ENCODE measurements around the gene MIGA2.
A peak's percentile ranks its signal among the peaks of the same experiment; 100 is the strongest.
"Not testable (repeated sequence)": the region's sequence is repeated elsewhere in the genome, so short reads cannot be mapped to it uniquely, and the experiment has no call there.

The MIGA2 gene, protein sequence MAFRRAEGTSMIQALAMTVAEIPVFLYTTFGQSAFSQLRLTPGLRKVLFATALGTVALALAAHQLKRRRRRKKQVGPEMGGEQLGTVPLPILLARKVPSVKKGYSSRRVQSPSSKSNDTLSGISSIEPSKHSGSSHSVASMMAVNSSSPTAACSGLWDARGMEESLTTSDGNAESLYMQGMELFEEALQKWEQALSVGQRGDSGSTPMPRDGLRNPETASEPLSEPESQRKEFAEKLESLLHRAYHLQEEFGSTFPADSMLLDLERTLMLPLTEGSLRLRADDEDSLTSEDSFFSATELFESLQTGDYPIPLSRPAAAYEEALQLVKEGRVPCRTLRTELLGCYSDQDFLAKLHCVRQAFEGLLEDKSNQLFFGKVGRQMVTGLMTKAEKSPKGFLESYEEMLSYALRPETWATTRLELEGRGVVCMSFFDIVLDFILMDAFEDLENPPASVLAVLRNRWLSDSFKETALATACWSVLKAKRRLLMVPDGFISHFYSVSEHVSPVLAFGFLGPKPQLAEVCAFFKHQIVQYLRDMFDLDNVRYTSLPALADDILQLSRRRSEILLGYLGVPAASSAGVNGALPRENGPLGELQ

DNA sequence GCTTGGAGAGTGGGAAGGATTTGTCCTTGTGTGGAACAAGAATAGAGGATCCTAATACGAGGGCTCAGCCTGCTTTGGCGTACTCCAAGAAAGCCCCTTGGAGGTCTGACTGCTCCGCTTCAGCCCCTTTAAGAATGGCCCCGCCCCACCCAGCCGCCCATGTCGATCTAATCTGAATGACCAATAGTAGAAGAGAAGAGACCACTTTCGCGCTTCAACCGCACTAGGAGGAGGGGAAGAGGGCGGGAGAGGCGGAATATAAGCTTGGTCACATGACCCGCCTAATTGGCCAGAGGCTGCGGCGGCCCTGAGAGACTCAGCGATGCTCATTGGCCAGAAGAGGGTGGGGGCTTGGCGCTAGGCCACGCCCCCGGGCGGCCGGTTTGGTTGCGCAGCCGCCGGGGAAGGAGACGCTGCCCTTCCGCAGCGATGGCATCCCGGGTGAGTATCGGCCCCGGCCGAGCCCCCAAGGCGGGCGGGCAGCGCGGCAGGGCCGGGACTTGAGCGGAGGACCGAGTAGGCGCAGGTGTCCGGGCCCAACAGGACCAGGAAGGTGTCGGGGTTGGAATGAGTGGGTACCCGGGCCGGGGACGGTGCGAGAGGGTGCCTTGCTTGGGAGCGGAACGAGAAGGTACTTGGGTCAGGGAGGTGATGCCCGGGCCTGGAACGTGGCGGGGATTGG lies at the start of gene MIGA2:
Gene MIGA2, plus strand, starts transcription at position 386 of the 682 bp plus-strand sequence. CDS start 3,969 bp downstream, outside the sequence.
- Mint-ChIP-seq H3K4me3 (peak within 1 kb of the TSS; percentile 91), H3K9me3 (no peaks in the 10 kb centered on the region), H3K4me1 (peaks cover 32% of the 10 kb centered on the region), H3K27me3 (no peaks in the 10 kb centered on the region), H3K36me3 (peaks cover 2% of the 10 kb centered on the region), H3K27ac (peak within 1 kb of the TSS; percentile 85)
- peak; percentile 97 for DNase-seq
- CTCF ChIA-PET = interaction anchor here (1.0 kb wide), 1 partner anchor 104 kb away, joined by 3 read pairs; no protein-coding TSS in a partner anchor

DNA sequence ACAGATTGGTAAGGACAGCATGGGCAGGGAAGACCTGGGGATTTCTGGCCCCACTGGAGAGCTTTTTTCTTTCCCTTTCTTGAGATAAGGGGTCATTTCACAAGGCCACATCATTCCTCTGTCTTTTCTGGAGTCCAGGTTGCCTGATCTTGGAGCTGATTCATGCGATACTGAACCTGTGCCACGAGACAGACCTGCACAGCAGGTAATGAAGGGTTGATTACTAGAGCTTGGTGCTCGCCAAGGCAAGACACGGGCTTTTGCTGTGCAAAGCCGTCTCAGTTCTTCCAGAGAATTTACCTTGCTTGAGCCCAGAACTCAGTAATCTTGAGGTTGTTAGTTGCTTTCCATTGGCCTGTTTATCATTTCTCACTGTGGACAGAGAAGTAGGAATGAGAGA lies 49.8 kb upstream of the MIGA2 start:
- no peak for DNase-seq
- Mint-ChIP-seq H3K9me3 (no peaks in the 10 kb centered on the region), H3K36me3 (peaks cover 58% of the 10 kb centered on the region), H3K27ac (peak overlapping the region; percentile 25), H3K4me3 (no peak overlapping the region), H3K4me1 (no peaks in the 10 kb centered on the region), H3K27me3 (no peaks in the 10 kb centered on the region)
- CTCF ChIA-PET = no interaction called here

DNA sequence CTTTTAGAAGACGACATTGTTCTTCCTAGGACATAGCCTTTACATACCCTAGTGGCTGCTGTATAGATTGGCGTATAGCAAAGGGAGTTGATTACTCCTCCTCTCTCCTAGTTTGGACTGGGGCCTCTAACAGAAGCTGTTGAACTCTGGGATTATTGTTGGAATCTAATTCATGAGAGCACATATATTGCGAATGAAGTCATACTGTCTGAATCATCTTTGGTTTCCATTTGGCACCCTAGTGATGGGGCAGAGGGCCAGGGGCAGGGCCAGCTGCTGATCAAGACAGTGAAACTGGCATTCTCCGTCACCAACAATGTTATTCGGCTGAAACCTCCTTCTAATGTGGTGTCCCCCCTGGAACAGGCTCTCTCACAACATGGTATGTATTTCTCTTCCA lies 48.6 kb upstream of the MIGA2 start:
- Mint-ChIP-seq H3K36me3 (peaks cover 55% of the 10 kb centered on the region), H3K4me3 (no peak overlapping the region), H3K9me3 (no peaks in the 10 kb centered on the region), H3K4me1 (no peaks in the 10 kb centered on the region), H3K27me3 (no peaks in the 10 kb centered on the region), H3K27ac (no peak overlapping the region)
- DNase-seq = no peak
- CTCF ChIA-PET = no interaction called here

DNA sequence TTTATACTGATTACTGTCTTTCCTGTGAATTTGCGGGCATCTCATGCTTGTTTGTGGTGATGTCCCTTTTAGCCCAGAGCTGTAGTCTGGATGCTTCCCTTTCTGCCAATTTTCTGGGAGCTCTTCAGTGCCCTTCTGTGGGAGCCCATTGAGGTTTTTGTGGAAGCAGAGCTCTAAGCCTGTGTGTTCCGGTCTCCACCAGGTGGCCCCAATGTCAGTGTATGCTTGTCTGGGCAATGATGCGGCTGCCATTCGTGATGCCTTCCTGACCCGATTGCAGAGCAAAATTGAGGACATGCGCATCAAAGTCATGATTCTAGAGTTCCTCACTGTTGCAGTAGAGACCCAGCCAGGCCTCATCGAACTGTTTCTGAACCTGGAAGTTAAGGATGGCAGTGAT lies 43.4 kb upstream of the MIGA2 start:
- no peaks in the 10 kb centered on the region for H3K9me3 Mint-ChIP-seq
- DNase-seq = no peak
- no peak overlapping the region for H3K4me3 Mint-ChIP-seq
- peaks cover 13% of the 10 kb centered on the region for H3K4me1 Mint-ChIP-seq
- CTCF ChIA-PET = interaction anchor here (0.8 to 1.7 kb wide), 2 partner anchors 13 to 14 kb away, joined by 3 to 5 read pairs; no protein-coding TSS in a partner anchor
- H3K27me3 Mint-ChIP-seq = no peaks in the 10 kb centered on the region
- no peak overlapping the region for H3K27ac Mint-ChIP-seq
- peaks cover 60% of the 10 kb centered on the region for H3K36me3 Mint-ChIP-seq

DNA sequence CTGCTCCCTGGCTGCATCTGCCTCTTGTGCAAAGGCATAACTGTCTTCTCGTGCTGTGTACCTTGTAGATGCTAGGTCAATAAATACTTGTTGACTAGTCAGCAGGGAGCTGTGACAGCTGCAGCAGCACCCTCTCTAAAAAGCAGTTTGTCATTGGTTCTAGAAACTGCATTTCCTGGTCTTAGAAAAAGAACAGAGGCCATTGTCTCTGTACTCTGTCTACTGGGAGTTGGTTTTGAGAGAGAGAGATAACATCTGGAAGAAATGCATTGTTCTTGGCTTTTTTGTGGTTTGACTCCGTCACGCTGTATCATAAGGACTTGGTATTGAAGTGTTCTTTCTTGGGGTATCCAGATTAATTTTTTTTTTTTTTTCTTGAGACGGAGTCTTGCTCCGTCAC lies 40.6 kb upstream of the MIGA2 start:
- no peak overlapping the region for H3K4me3 Mint-ChIP-seq
- no peaks in the 10 kb centered on the region for H3K9me3 Mint-ChIP-seq
- peak overlapping the region; percentile 62 for H3K27ac Mint-ChIP-seq
- no peaks in the 10 kb centered on the region for H3K27me3 Mint-ChIP-seq
- peaks cover 69% of the 10 kb centered on the region for H3K36me3 Mint-ChIP-seq
- DNase-seq = no peak
- peaks cover 22% of the 10 kb centered on the region for H3K4me1 Mint-ChIP-seq
- CTCF ChIA-PET = no interaction called here

DNA sequence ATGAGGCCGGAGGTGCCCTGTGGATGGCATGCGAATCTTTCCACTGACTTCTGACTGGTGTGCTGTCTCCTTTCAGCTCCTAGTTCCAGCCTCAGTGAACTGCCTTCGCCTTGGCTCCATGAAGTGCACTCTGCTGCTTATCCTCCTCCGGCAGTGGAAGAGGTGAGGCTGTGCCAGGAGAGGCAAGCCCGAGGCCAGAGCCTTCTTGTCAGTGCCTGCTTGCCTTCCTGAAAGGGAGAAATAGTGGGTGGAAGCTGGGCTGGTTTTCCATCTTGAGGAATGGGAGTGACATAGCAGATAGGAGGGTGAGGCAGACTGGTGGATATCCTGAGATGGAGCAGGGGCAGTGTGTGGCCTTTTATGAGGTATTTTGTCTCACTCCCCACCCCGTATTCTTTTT lies 38.0 kb upstream of the MIGA2 start:
- CTCF ChIA-PET = interaction anchor here (2.0 kb wide), 1 partner anchor 11 kb away, joined by 4 read pairs; no protein-coding TSS in a partner anchor
- Mint-ChIP-seq H3K9me3 (no peaks in the 10 kb centered on the region), H3K4me3 (no peak overlapping the region), H3K36me3 (peaks cover 78% of the 10 kb centered on the region), H3K27ac (no peak overlapping the region), H3K4me1 (peaks cover 22% of the 10 kb centered on the region), H3K27me3 (no peaks in the 10 kb centered on the region)
- DNase-seq = no peak

DNA sequence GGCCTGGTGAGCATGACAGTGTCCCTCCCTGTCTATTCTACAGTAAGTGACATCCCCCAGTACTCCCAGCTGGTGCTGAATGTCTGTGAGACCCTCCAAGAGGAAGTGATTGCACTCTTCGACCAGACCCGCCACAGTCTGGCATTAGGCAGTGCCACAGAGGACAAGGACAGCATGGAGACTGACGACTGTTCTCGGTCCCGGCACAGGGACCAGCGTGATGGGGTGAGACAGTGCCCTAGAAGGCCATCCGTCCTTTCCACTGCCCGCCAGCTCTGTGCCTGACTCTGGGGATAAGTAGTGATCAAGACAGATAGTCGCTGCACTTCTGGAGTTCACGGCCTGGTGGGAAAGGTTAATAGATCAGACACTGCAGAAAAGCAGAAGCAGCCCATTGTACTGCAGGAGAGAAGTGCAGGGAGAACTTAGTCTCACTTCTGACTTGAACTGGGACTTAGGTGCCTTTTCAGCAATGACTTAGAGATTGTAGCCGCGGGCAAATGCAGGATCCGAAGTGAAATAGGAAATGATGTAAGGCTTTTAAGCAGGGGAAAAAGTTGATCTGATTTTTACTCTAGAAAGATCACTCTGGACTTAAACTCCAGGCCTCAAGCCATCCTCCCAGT lies 36.7 kb upstream of the MIGA2 start:
- DNase-seq = no peak
- CTCF ChIA-PET = no interaction called here

DNA sequence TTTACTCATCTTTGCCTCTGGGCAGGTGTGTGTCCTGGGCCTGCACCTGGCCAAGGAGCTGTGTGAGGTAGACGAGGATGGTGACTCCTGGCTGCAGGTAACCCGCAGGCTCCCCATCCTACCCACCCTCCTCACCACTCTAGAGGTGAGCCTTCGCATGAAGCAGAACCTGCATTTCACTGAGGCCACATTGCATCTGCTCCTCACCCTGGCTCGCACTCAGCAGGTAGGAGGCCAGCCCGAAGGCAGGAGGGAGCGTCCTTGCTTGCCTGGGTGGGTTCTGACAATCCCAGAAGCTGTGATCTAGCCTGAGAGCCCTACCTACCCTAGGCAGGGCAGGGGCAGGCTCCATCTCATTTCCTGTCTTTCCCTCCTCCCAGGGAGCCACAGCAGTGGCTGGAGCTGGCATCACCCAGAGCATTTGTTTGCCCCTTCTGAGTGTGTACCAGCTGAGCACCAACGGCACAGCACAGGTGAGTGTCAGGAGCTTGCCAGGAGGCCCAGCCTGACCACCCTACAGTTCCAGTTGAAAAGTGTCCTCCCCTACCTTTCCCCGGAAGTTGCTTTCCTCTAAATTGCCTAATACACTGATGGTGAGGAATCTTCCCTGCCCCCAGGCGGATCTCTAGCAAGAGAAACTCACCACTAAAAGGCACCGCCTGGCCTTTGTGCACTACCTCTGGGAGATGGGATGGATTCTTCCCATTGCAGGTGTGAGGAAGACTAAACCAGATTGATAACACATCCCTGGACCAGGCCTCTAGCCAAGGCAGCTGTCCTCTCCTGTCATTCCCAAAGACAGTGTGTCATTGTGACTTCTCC lies 34.7 kb upstream of the MIGA2 start:
- no peaks in the 10 kb centered on the region for H3K9me3 Mint-ChIP-seq
- CTCF ChIA-PET = no interaction called here
- no peaks in the 10 kb centered on the region for H3K27me3 Mint-ChIP-seq
- peak overlapping the region; percentile 37 for H3K27ac Mint-ChIP-seq
- H3K4me1 Mint-ChIP-seq = peaks cover 10% of the 10 kb centered on the region
- no peak for DNase-seq
- H3K4me3 Mint-ChIP-seq = no peak overlapping the region
- peaks cover 60% of the 10 kb centered on the region for H3K36me3 Mint-ChIP-seq

More for the DNA sequence above, 36.7 kb upstream of the MIGA2 start:
- no peaks in the 10 kb centered on the region for H3K27me3 Mint-ChIP-seq
- peaks cover 21% of the 10 kb centered on the region for H3K4me1 Mint-ChIP-seq
- H3K4me3 Mint-ChIP-seq = no peak overlapping the region
- peak overlapping the region; percentile 83 for H3K27ac Mint-ChIP-seq
- peaks cover 69% of the 10 kb centered on the region for H3K36me3 Mint-ChIP-seq
- no peaks in the 10 kb centered on the region for H3K9me3 Mint-ChIP-seq

DNA sequence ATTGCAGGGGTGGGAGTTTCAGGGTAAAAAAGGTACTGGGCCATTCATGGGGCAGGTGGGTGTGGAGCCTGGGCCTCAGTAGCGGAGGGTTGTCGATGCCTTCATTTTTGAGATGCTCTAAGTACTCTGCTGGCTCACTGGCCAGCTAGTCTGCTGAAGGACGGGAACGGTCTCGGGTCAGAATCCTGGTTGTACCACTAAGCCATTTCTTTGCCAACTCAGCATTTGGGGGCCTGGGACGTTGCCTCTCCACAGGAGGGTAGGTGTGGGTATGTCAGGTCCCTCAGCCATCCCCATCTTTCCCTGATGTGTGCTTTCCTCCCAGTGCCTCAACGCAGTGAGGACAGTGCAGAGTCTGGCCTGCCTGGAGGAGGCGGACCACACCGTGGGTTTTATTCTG lies 33.4 kb upstream of the MIGA2 start:
- CTCF ChIA-PET = interaction anchor here (0.6 kb wide), 1 partner anchor 94 kb away, joined by 3 read pairs; no protein-coding TSS in a partner anchor
- Mint-ChIP-seq H3K36me3 (peaks cover 58% of the 10 kb centered on the region), H3K4me1 (peaks cover 10% of the 10 kb centered on the region), H3K27ac (no peak overlapping the region), H3K4me3 (no peak overlapping the region), H3K27me3 (no peaks in the 10 kb centered on the region), H3K9me3 (no peaks in the 10 kb centered on the region)
- no peak for DNase-seq

DNA sequence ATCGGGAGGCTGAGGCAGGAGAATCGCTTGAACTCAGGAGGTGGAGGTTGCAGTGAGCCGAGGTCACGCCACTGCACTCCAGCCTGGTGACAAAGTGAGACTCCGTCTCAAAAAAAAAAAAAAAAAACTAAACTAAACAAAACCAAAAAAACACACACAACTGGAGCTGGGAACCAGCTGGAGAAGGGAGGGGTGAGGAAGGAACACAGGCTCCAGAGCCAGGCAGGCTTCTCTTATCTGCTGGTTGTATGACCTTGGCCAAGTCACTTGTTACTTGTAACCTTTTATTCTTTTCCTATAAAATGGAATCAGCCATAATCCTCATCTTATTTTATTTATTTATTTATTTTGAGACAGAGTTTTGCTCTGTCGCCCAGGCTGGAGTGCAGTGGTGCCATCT lies 32.3 kb upstream of the MIGA2 start:
- not testable (repeated sequence) for H3K27me3 Mint-ChIP-seq, DNase-seq, H3K4me3 Mint-ChIP-seq, H3K9me3 Mint-ChIP-seq, H3K4me1 Mint-ChIP-seq
- H3K27ac Mint-ChIP-seq = peak overlapping the region; percentile 33
- H3K36me3 Mint-ChIP-seq = peaks cover 50% of the 10 kb centered on the region
- CTCF ChIA-PET = interaction anchor here (0.6 kb wide), 1 partner anchor 76 kb away, joined by 4 read pairs; no protein-coding TSS in a partner anchor

DNA sequence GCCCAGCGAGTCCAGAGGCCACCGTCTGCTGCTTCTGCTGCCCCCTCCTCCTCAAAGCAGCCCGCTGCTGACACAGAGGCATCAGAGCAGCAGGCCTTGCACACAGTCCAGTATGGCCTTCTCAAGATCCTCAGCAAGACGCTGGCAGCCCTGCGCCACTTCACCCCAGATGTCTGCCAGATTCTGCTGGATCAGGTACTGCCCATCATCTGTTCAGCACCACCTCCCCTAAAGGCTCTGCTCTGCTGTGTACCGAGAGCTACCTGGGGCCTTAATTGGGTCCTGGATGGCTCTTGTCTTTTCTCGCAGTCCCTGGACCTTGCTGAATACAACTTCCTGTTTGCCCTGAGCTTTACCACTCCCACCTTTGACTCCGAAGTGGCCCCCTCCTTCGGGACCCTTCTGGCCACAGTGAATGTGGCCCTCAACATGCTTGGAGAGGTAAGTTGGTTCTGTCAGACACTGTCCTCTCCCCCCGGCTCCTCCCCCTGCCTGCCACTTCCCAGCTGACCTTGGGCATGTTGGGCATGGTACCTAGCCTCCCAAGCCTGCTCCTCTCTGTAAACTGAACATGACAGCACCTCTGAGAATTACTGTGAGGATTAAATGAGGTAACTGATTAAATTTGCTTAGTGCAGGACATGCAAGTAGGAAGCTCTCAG lies 31.0 kb upstream of the MIGA2 start:
- H3K27ac Mint-ChIP-seq = no peak overlapping the region
- H3K4me1 Mint-ChIP-seq = no peaks in the 10 kb centered on the region
- no peak overlapping the region for H3K4me3 Mint-ChIP-seq
- CTCF ChIA-PET = interaction anchor here (0.5 to 1.7 kb wide), 4 partner anchors 9 to 660 kb away, joined by 3 to 5 read pairs (median 4); no protein-coding TSS in a partner anchor
- no peaks in the 10 kb centered on the region for H3K9me3 Mint-ChIP-seq
- DNase-seq = no peak
- no peaks in the 10 kb centered on the region for H3K27me3 Mint-ChIP-seq
- peaks cover 38% of the 10 kb centered on the region for H3K36me3 Mint-ChIP-seq

DNA sequence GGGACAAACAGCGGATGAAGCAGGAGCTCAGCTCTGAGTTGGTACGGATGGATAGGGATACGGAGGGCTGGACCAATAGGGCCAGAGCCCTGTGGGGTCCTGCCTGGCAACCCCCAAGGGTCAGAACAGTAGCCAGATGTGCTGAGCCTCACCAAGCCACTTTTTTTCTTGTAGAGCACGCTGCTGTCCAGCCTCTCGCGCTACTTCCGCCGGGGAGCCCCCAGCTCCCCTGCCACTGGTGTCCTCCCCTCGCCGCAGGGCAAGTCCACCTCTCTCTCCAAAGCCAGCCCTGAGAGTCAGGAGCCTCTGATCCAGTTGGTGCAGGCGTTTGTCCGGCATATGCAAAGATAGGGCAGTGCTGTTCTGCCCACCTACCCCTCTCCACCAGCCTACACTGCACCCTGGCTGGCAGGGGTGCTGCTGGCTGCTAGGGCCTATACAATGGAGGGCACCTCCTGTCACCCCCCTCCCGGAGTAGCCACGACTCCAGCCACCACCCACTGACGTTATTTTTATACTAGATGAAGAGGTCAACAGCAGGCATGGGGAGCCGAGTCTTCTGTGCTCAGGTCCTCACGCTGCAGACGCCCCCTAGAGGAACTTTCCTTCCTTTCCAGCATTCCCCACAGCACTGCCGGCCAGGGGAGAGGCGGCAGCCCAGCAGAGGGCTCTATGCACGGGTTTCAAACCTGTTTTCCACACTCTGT lies 29.9 kb upstream of the MIGA2 start:
- Mint-ChIP-seq H3K27ac (no peak overlapping the region), H3K36me3 (peaks cover 35% of the 10 kb centered on the region)

More for the DNA sequence above, 29.9 kb upstream of the MIGA2 start:
- no peaks in the 10 kb centered on the region for H3K27me3 Mint-ChIP-seq
- no peaks in the 10 kb centered on the region for H3K4me1 Mint-ChIP-seq
- H3K9me3 Mint-ChIP-seq = no peaks in the 10 kb centered on the region
- H3K4me3 Mint-ChIP-seq = no peak overlapping the region
- DNase-seq = peak; percentile 66
- CTCF ChIA-PET = interaction anchor here (0.6 to 1.7 kb wide), 3 partner anchors 8 to 570 kb away, joined by 3 to 5 read pairs (median 5); no protein-coding TSS in a partner anchor
